Measurements from ENCODE around the gene SEC24D.

SEC24D gene

GRCh38 chr4:118772767-118773428 is 63.0 kb downstream of the SEC24D start:
- DNase-seq = no peak

GRCh38 chr4:118772081-118772766 is 63.7 kb downstream of the SEC24D start:
- no peak for DNase-seq

- DNase-seq = no peak
Measured at GRCh38 chr4:118770741-118771187, 65.2 kb downstream of the SEC24D start.

GRCh38 chr4:118769161-118769560 is 66.8 kb downstream of the SEC24D start:
- DNase-seq = no peak

- no peak for DNase-seq
Measured at GRCh38 chr4:118767109-118767508, 68.8 kb downstream of the SEC24D start.

GRCh38 chr4:118765399-118765798 is 70.5 kb downstream of the SEC24D start:
- no peak for DNase-seq

GRCh38 chr4:118762730-118763477 is 73.0 kb downstream of the SEC24D start:
- no peak for DNase-seq

- no peak for DNase-seq
Measured at GRCh38 chr4:118762155-118762554, 73.8 kb downstream of the SEC24D start.

GRCh38 chr4:118761397-118762016 is 74.4 kb downstream of the SEC24D start:
- no peak for DNase-seq

- no peak for DNase-seq
Measured at GRCh38 chr4:118760493-118760892, 75.4 kb downstream of the SEC24D start.

- DNase-seq = no peak
Measured at GRCh38 chr4:118760092-118760491, 75.8 kb downstream of the SEC24D start.

- DNase-seq = no peak
Measured at GRCh38 chr4:118759481-118759880, 76.4 kb downstream of the SEC24D start.

- no peak for DNase-seq
Measured at GRCh38 chr4:118758293-118758692, 77.6 kb downstream of the SEC24D start.

GRCh38 chr4:118757761-118758251 is 78.1 kb downstream of the SEC24D start:
- DNase-seq = no peak

- no peak for DNase-seq
Measured at GRCh38 chr4:118756958-118757357, 79.0 kb downstream of the SEC24D start.

GRCh38 chr4:118756429-118756828 is 79.5 kb downstream of the SEC24D start:
- DNase-seq = no peak

GRCh38 chr4:118755438-118756226 is 80.3 kb downstream of the SEC24D start:
- no peak for DNase-seq

GRCh38 chr4:118754890-118755289 is 81.0 kb downstream of the SEC24D start:
- no peak for DNase-seq

- DNase-seq = no peak
Measured at GRCh38 chr4:118753685-118754084, 82.2 kb downstream of the SEC24D start.

- DNase-seq = no peak
Measured at GRCh38 chr4:118753096-118753495, 82.8 kb downstream of the SEC24D start.

- DNase-seq = no peak
Measured at GRCh38 chr4:118752551-118752950, 83.4 kb downstream of the SEC24D start.

- no peak for DNase-seq
Measured at GRCh38 chr4:118751629-118752323, 84.2 kb downstream of the SEC24D start.

Measured in SHP77 (cell line).